T-helper 17 cell (primary cell): ENCODE measurements around the gene APOC1. TPM values are rescaled to one million over a fixed set of nuclear protein-coding genes. Genes with fewer than 3 reads are reported as not detected.

ENCODE experiments used
- ATAC-seq: fragments of 150-1000 bp; cut with Tn5 transposase; 2 replicates; pipeline ENCODE4 v1.10.0; 2021; ENCODE audit warnings: mild to moderate bottlenecking, moderate library complexity
- DNase-seq, 3 donors: peaks; one replicate each; pipeline versions ENCODE4 v3.0.0 to v3.0.0-alpha.2; 2020 to 2021
- H3K9me3 ChIP-seq: one replicate; pipeline ENCODE4 v1.7.0; 2013; ENCODE audit warnings: low read length, mild to moderate bottlenecking; ENCODE audit not compliant: control insufficient read depth, poor library complexity, severe bottlenecking
- H3K27ac Mint-ChIP-seq: one replicate; pipeline ENCODE4 v1.8.0; 2022; ENCODE audit warnings: mild to moderate bottlenecking, moderate library complexity, mixed read lengths
- H3K27me3 Mint-ChIP-seq: one replicate; pipeline ENCODE4 v1.8.0; 2022; ENCODE audit warnings: mixed read lengths
- H3K36me3 Mint-ChIP-seq: one replicate; pipeline ENCODE4 v1.8.0; 2022; ENCODE audit warnings: low read depth, mixed read lengths
- H3K4me1 Mint-ChIP-seq: one replicate; pipeline ENCODE4 v1.8.0; 2022; ENCODE audit warnings: mild to moderate bottlenecking, mixed read lengths
- H3K4me3 Mint-ChIP-seq: one replicate; pipeline ENCODE4 v1.8.0; 2022; ENCODE audit warnings: mild to moderate bottlenecking, moderate library complexity, mixed read lengths
- total RNA-seq, 4 donors: library from RNA in 2 of 4; stranded (reverse) in 2 of 4; gene quantifications; one replicate each; pipeline ENCODE4 v1.2.3 and lab custom pipeline; 2022 to 2026

The APOC1 gene
- total RNA-seq, 2 donors from 2014 or later, result not detected

DNA sequence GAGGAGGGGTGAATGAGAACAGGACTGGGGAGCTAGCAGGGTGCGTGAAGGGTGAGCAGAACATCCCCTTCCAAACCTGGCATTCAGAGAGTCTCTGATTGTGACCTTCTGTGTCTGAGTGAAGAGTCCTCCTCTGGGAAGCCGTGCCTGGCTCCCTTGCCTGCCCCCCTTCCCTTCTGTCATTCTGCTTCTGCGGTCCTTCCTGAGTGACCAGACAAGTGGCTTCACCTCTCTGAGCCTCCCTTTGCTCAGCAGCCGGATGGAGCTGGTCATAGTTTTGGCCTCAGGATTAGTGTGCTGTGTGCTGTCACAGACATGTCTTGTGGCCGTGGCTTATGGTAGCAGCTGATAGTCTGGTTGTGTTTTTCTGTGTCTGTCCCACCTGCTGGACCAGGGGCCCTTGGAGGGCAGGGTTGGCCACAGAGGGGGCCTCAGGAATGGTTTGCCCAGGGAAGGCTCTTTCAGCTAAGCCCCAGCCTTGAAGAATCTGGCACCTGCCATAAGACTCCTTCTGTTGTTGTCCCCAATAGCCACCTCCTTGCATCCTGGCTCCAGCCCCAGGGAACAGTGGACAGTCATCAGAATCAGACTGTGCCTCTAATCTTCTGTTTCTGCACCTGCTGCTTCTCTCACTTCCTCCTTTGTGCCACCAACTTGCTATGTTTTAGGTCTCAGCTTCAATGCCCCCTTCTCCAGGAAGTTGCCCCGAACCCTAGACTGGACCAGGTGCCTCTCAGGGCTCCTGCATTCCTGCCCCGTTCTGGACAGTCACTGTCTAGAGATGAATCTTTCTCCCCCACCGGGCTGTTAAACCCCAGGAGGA, 46.7 kb downstream of the APOC1 start:
- ATAC-seq, result no peak
- peak overlapping the region; percentile 80 for H3K27ac Mint-ChIP-seq
- peaks cover 35% of the 10 kb centered on the region for H3K4me1 Mint-ChIP-seq

DNA sequence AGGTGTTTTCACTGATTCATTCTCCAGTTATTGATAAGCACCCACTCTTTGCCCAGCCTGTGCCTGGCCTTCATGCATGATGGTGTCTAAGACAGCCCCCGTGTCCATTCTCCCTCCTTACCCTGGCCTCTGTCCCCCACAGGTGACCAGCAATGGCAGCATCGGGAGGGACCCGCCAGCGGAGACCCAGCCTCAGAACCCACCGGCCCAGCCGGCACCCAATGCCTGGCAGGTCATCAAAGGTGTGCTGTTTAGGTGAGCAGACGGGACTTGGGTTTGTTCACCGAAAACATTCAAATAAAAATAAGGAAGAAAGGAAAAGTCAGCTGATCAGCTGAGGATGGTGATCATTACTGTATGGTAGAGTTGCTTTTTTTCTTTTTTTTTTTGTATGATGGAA, 47.4 kb downstream of the APOC1 start:
- Mint-ChIP-seq H3K27ac (no peak overlapping the region), H3K4me3 (no peak overlapping the region), H3K36me3 (peaks cover 2% of the 10 kb centered on the region), H3K27me3 (no peaks in the 10 kb centered on the region), H3K4me1 (peaks cover 31% of the 10 kb centered on the region)
- H3K9me3 ChIP-seq, result no peaks in the 10 kb centered on the region
- ATAC-seq (no peak), DNase-seq (no peak)

More for the DNA sequence above, 46.7 kb downstream of the APOC1 start:
- Mint-ChIP-seq H3K4me3 (no peak overlapping the region), H3K36me3 (peaks cover 2% of the 10 kb centered on the region), H3K27me3 (no peaks in the 10 kb centered on the region)
- H3K9me3 ChIP-seq, result no peaks in the 10 kb centered on the region
- DNase-seq, result no peak

DNA sequence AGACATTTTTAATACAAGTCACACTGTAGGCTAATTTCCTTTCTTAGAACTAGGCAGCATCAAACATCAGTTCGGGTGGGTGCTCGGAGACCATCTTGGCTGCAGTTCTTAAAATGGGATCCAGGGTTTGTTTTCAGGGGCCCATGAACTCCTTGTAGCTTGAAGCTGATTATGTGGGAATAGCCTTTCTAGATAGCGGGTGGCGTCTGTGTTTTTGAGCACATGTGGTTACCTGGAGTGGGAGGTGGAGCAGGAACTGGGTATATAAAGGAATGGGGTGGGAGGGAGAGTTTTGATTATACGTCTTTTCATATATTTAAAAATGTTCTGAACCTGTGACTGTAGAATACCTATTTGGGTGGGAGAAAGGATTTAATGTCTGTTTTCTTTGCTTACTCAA, 53.7 kb downstream of the APOC1 start:
- Mint-ChIP-seq H3K27me3 (no peaks in the 10 kb centered on the region), H3K4me3 (no peak overlapping the region), H3K27ac (peak overlapping the region; percentile 21), H3K36me3 (peaks cover 6% of the 10 kb centered on the region), H3K4me1 (peaks cover 12% of the 10 kb centered on the region)
- ATAC-seq, result no peak
- H3K9me3 ChIP-seq, result no peaks in the 10 kb centered on the region
- DNase-seq, result no peak

DNA sequence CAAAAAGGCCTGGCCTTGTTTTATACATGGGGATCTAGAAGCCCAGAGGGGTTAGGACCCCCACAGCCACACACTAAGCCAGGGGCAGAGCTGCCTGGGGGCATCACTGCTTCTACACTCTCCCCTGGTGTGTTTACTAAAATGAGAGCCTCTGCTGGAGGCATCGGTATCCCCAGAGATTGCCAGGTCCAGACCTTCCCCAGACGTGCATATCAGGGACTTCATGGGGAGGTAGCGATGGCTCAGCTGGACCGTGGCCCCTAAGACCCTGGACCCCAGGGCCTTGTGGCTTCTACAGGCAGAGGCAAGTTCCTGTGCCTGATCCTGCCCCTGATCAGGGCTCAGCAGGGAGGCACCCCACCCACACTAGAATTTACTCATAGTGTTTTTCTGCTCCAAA, 54.3 kb downstream of the APOC1 start:
- Mint-ChIP-seq H3K27ac (peak overlapping the region; percentile 21), H3K4me3 (no peak overlapping the region), H3K36me3 (peaks cover 6% of the 10 kb centered on the region), H3K4me1 (peaks cover 12% of the 10 kb centered on the region), H3K27me3 (no peaks in the 10 kb centered on the region)
- DNase-seq, result no peak
- no peak for ATAC-seq
- H3K9me3 ChIP-seq, result no peaks in the 10 kb centered on the region

Other genes starting within 250 kb of the APOC1 start
- under 1 TPM; 0.27 to 0.39 TPM for gene CEACAM19, start 243.1 kb upstream of the APOC1 start, total RNA-seq
- not detected for gene CEACAM16, start 215.5 kb upstream of the APOC1 start, total RNA-seq
- 100 to 1,000 TPM; 149 to 168 TPM for gene BCL3, start 165.9 kb upstream of the APOC1 start, total RNA-seq
- gene CBLC, start 136.7 kb upstream of the APOC1 start, total RNA-seq, result not detected
- not detected for gene BCAM, start 105.5 kb upstream of the APOC1 start, total RNA-seq
- 1 to 10 TPM; 2.5 to 5.2 TPM for gene NECTIN2, start 68.3 kb upstream of the APOC1 start, total RNA-seq
- 10 to 100 TPM; 29.0 to 34.8 TPM for gene TOMM40, start 23.4 kb upstream of the APOC1 start, total RNA-seq
- 1 to 10 TPM; 1.3 to 2.0 TPM for gene APOE, start 8.8 kb upstream of the APOC1 start, total RNA-seq
- not detected for gene APOC4, start 27.6 kb downstream of the APOC1 start, total RNA-seq
- not detected for gene APOC2, start 31.4 kb downstream of the APOC1 start, total RNA-seq
- gene CLPTM1, start 40.8 kb downstream of the APOC1 start, total RNA-seq, result 10 to 100 TPM; 76.7 to 78.4 TPM
- 100 to 1,000 TPM; 128 to 136 TPM for gene RELB, start 86.9 kb downstream of the APOC1 start, total RNA-seq
- 100 to 1,000 TPM; 153 to 163 TPM for gene CLASRP, start 124.4 kb downstream of the APOC1 start, total RNA-seq
- 1 to 10 TPM; 3.4 to 3.5 TPM for gene ZNF296, start 161.9 kb downstream of the APOC1 start, total RNA-seq
- 1 to 10 TPM; 8.8 TPM for gene GEMIN7, start 164.7 kb downstream of the APOC1 start, total RNA-seq
- 10 to 100 TPM; 15.2 to 20.9 TPM for gene PPP1R37, start 178.6 kb downstream of the APOC1 start, total RNA-seq
- under 1 TPM; 0.57 to 0.97 TPM for gene NKPD1, start 246.4 kb downstream of the APOC1 start, total RNA-seq